GM23338 (cell line): Measurements from ENCODE around the gene CFAP70. TPM values are rescaled to one million over a fixed set of nuclear protein-coding genes. Genes with fewer than 3 reads are reported as not detected.

ENCODE experiments used
- ATAC-seq: fragments of 200-7000 bp; cut with Tn5 transposase; 3 replicates; pipeline ENCODE4 v1.9.1; 2020
- DNase-seq: peaks from one replicate; pipeline ENCODE4 v3.0.0-alpha.2; 2015; ENCODE audit warnings: low spot score
- H2AFZ ChIP-seq: fragments of 200-600 bp; sonication (generic); 2 replicates; pipeline ENCODE4 v1.8.0; 2016; ENCODE audit warnings: antibody characterized with exemption, mild to moderate bottlenecking, moderate library complexity
- H3F3A ChIP-seq: fragments of 200-600 bp; sonication (generic); replicated peaks from 2 replicates; pipeline ENCODE4 v1.8.0; 2017; ENCODE audit warnings: antibody characterized with exemption, mixed run types, low read depth
- H3K27ac ChIP-seq: fragments of 200-600 bp; sonication (generic); 2 replicates; pipeline ENCODE4 v1.6.1; 2016; ENCODE audit warnings: low read depth
- H3K27me3 ChIP-seq: fragments of 200-600 bp; sonication (generic); 2 replicates; pipeline ENCODE4 v1.8.0; 2016; ENCODE audit warnings: mild to moderate bottlenecking, mixed run types, moderate library complexity; ENCODE audit not compliant: insufficient read depth
- H3K36me3 ChIP-seq: fragments of 200-600 bp; sonication (generic); 2 replicates; pipeline ENCODE4 v1.8.0; 2016; ENCODE audit warnings: mild to moderate bottlenecking; ENCODE audit not compliant: insufficient read depth
- H3K4me1 ChIP-seq: fragments of 200-600 bp; sonication (generic); 2 replicates; pipeline ENCODE4 v1.8.0; 2016; ENCODE audit warnings: mild to moderate bottlenecking, moderate library complexity; ENCODE audit not compliant: insufficient read depth
- H3K4me2 ChIP-seq: fragments of 200-600 bp; sonication (generic); 2 replicates; pipeline ENCODE4 v1.7.1; 2017; ENCODE audit warnings: mixed run types
- H3K4me3 ChIP-seq: fragments of 200-600 bp; sonication (generic); 2 replicates; pipeline ENCODE4 v1.6.1; 2016; ENCODE audit warnings: mixed run types
- H3K79me2 ChIP-seq: fragments of 200-600 bp; sonication (generic); replicated peaks from 2 replicates; pipeline ENCODE4 v1.8.0; 2017; ENCODE audit warnings: mild to moderate bottlenecking; ENCODE audit not compliant: insufficient read depth
- H3K9me2 ChIP-seq: fragments of 200-600 bp; sonication (generic); 2 replicates; pipeline ENCODE4 v1.8.0; 2017; ENCODE audit not compliant: insufficient read depth
- H4K20me1 ChIP-seq: fragments of 200-600 bp; sonication (generic); replicated peaks from 2 replicates; pipeline ENCODE4 v1.8.0; 2017; ENCODE audit warnings: mild to moderate bottlenecking; ENCODE audit not compliant: insufficient read depth
- H3K27ac Mint-ChIP-seq: 2 replicates; pipeline ENCODE4 v1.8.0; 2020; ENCODE audit warnings: inconsistent platforms, mild to moderate bottlenecking, moderate library complexity, mixed read lengths
- H3K27me3 Mint-ChIP-seq: 3 replicates; pipeline ENCODE4 v1.8.0; 2022; ENCODE audit warnings: low read depth, mild to moderate bottlenecking, moderate library complexity, mixed read lengths, inconsistent platforms; ENCODE audit not compliant: insufficient read depth, poor library complexity
- H3K36me3 Mint-ChIP-seq: 3 replicates; pipeline ENCODE4 v1.8.0; 2021; ENCODE audit warnings: low read depth, mild to moderate bottlenecking, inconsistent platforms, moderate library complexity, mixed read lengths
- H3K4me1 Mint-ChIP-seq: 3 replicates; pipeline ENCODE4 v1.8.0; 2020; ENCODE audit warnings: mild to moderate bottlenecking, inconsistent platforms, mixed read lengths
- H3K4me3 Mint-ChIP-seq: 3 replicates; pipeline ENCODE4 v1.8.0; 2021; ENCODE audit warnings: moderate library complexity, mild to moderate bottlenecking, inconsistent platforms, mixed read lengths
- H3K9me3 Mint-ChIP-seq: 3 replicates; pipeline ENCODE4 v1.8.0; 2020; ENCODE audit warnings: moderate library complexity, mild to moderate bottlenecking, inconsistent platforms, mixed read lengths
- CREB1 ChIP-seq: fragments of 250-450 bp; sonication (Bioruptor Pico); IDR thresholded peaks from 2 replicates; pipeline ENCODE4 v1.5.0; 2020; ENCODE audit warnings: low read depth, mild to moderate bottlenecking, moderate library complexity
- CTCF ChIP-seq, 2 experiments: fragments of 200-600 bp in 1 of 2; sonication (generic) in 1 of 2; conservative IDR thresholded peaks; 2 replicates each; pipeline versions ENCODE4 v1.5.1 to v1.6.1; 2016 to 2017; ENCODE audit warnings: antibody characterized with exemption in 2 of 2, low read depth in 2 of 2, mild to moderate bottlenecking in 2 of 2, moderate library complexity in 1 of 2
- ETS1 ChIP-seq: IDR thresholded peaks from 2 replicates; pipeline ENCODE4 v1.6.1; 2016; ENCODE audit warnings: antibody characterized with exemption
- EZH2 ChIP-seq: fragments of 200-600 bp; sonication (generic); IDR thresholded peaks from one replicate; pipeline ENCODE4 v1.8.0; 2017; ENCODE audit warnings: antibody characterized with exemption, mild to moderate bottlenecking, low read depth; ENCODE audit not compliant: unreplicated experiment
- EZH2phosphoT487 ChIP-seq: fragments of 200-600 bp; sonication (generic); IDR thresholded peaks from one replicate; pipeline ENCODE4 v1.8.1; 2018; ENCODE audit warnings: antibody characterized with exemption; ENCODE audit not compliant: unreplicated experiment
- JUNB ChIP-seq: IDR thresholded peaks from one replicate; pipeline ENCODE4 v1.6.1; 2016; ENCODE audit warnings: antibody characterized with exemption; ENCODE audit not compliant: unreplicated experiment
- NANOG ChIP-seq: IDR thresholded peaks from 2 replicates; pipeline ENCODE4 v1.6.1; 2016; ENCODE audit warnings: antibody characterized with exemption, borderline replicate concordance
- POLR2AphosphoS5 ChIP-seq: IDR thresholded peaks from 2 replicates; pipeline ENCODE4 v1.6.1; 2016; ENCODE audit warnings: antibody characterized with exemption, low read depth
- REST ChIP-seq: IDR thresholded peaks from one replicate; pipeline ENCODE4 v1.6.1; 2018; ENCODE audit warnings: antibody characterized with exemption; ENCODE audit not compliant: unreplicated experiment
- STAT1 ChIP-seq: IDR thresholded peaks from one replicate; pipeline ENCODE4 v1.6.1; 2016; ENCODE audit warnings: antibody characterized with exemption; ENCODE audit not compliant: unreplicated experiment
- ZNF114 ChIP-seq: fragments of 250-450 bp; sonication (Bioruptor Pico); IDR thresholded peaks from 2 replicates; pipeline ENCODE4 v1.5.0; 2020; ENCODE audit warnings: mild to moderate bottlenecking, moderate library complexity
- ZNF331 ChIP-seq: fragments of 250-450 bp; sonication (Bioruptor Pico); IDR thresholded peaks from 2 replicates; pipeline ENCODE4 v1.5.0; 2020; ENCODE audit warnings: low read depth, mild to moderate bottlenecking, moderate library complexity
- ZNF462 ChIP-seq: fragments of 250-450 bp; sonication (Bioruptor Pico); IDR thresholded peaks from 2 replicates; pipeline ENCODE4 v1.5.0; 2020; ENCODE audit warnings: mild to moderate bottlenecking, moderate library complexity
- polyA plus RNA-seq: library from polyadenylated mRNA; unstranded; fragments of >200 nt; fragmentation: Nextera tagmentation; extraction: Ambion mirVana; gene quantifications from 2 replicates; pipeline ENCODE4 v1.2.1, GENCODE V29; 2016
- total RNA-seq: library from RNA; depleted of rRNA; stranded (reverse); fragments of >200 nt; shearing (Covaris generic); gene quantifications from 2 replicates; pipeline ENCODE4 v1.2.3, GENCODE V29; 2014

The CFAP70 gene
- total and polyA plus RNA-seq, 2 experiments from 2014 or later: 0.17 to 0.24 TPM

- peaks cover 11% of the 10 kb centered on the region for H4K20me1 ChIP-seq
- Mint-ChIP-seq H3K4me1 (peaks cover 2% of the 10 kb centered on the region; the same call in 1 of the 3 replicates), H3K27ac (no peak overlapping the region), H3K36me3 (peaks cover 11% of the 10 kb centered on the region; the same call in 2 of the 3 replicates), H3K9me3 (no peaks in the 10 kb centered on the region), H3K27me3 (peaks cover 5% of the 10 kb centered on the region), H3K4me3 (no peak overlapping the region)
- H3F3A ChIP-seq: no peaks in the 10 kb centered on the region
- H3K27ac ChIP-seq: no peak overlapping the region
- H2AFZ ChIP-seq: no peak overlapping the region
- no peak for TF ChIP-seq CREB1 (CRISPR knock-in tag)
- no peak for TF ChIP-seq ZNF331 (CRISPR knock-in tag)
- TF ChIP-seq STAT1: no peak
- no peak for TF ChIP-seq CTCF (conservative IDR thresholded peaks at IDR 0.05; ENCODE audit: low read depth in 2 of 2)
- TF ChIP-seq EZH2phosphoT487: no peak
- no peak for TF ChIP-seq NANOG
- no peak for TF ChIP-seq POLR2AphosphoS5
- TF ChIP-seq JUNB: no peak
- no peak for TF ChIP-seq ETS1
- no peak for TF ChIP-seq EZH2
- no peak for TF ChIP-seq ZNF462 (CRISPR knock-in tag)
- no peak for TF ChIP-seq REST
- no peak for TF ChIP-seq ZNF114 (CRISPR knock-in tag)
- peaks cover 5% of the 10 kb centered on the region; the same call in 1 of the 2 replicates for H3K36me3 ChIP-seq
- H3K27me3 ChIP-seq: no peaks in the 10 kb centered on the region
- H3K4me1 ChIP-seq: no peaks in the 10 kb centered on the region
- ATAC-seq (no peak), DNase-seq (no peak)
- H3K4me3 ChIP-seq: no peak overlapping the region
- peaks cover 67% of the 10 kb centered on the region for H3K79me2 ChIP-seq
- H3K4me2 ChIP-seq: no peak overlapping the region
- H3K9me2 ChIP-seq: no peaks in the 10 kb centered on the region
Observed at GRCh38 chr10:73401636-73402035, 43.0 kb upstream of the CFAP70 start.
